Left lung (tissue), 10 donors: ENCODE data around the gene RASGRP2. TPM values are rescaled to one million over a fixed set of nuclear protein-coding genes. Genes with fewer than 3 reads are reported as not detected.

Source experiments
- ATAC-seq: fragments of 200-7000 bp; cut with Tn5 transposase; one replicate; pipeline ENCODE4 v1.9.1; 2020; ENCODE audit warnings: moderate library complexity
- DNase-seq, 4 donors: peaks; one replicate each; pipeline ENCODE4 v3.0.0-alpha.2; 2013 to 2020
- H3K27ac ChIP-seq, 2 donors: fragments of 200-600 bp; sonication (generic) in 1 of 2; one replicate each; pipeline versions ENCODE4 v1.5.0 to v1.8.0; 2020 to 2021
- H3K27me3 ChIP-seq, 2 donors: fragments of 200-600 bp; sonication (generic) in 1 of 2; one replicate each; pipeline versions ENCODE4 v1.5.0 to v1.8.0; 2020 to 2021
- H3K36me3 ChIP-seq, 2 donors: fragments of 200-600 bp; sonication (generic) in 1 of 2; one replicate each; pipeline versions ENCODE4 v1.5.0 to v1.8.0; 2020 to 2021
- H3K4me1 ChIP-seq, 2 donors: fragments of 200-600 bp; one replicate each; pipeline ENCODE4 v1.8.0; 2021
- H3K4me3 ChIP-seq, 2 donors: fragments of 200-600 bp; sonication (generic) in 1 of 2; one replicate each; pipeline versions ENCODE4 v1.5.0 to v1.8.0; 2020 to 2021; ENCODE audit warnings: mild to moderate bottlenecking in 1 of 2
- H3K9me3 ChIP-seq, 2 donors: fragments of 200-600 bp; sonication (generic) in 1 of 2; one replicate each; pipeline versions ENCODE4 v1.5.0 to v1.8.0; 2020 to 2021
- CTCF ChIP-seq, 2 donors: fragments of 200-600 bp; sonication (generic) in 1 of 2; IDR thresholded peaks; one replicate each; pipeline versions ENCODE4 v1.5.0 to v1.8.0; 2021; ENCODE audit warnings: antibody characterized with exemption in 2 of 2
- intact Hi-C, 2 donors: fragments of 100-400 bp; cut with DNase I; formaldehyde crosslinking; loops; one replicate each; pipeline versions ENCODE4 v1.11.2 to v1.14.2; 2022
- polyA plus RNA-seq, 6 donors: library from polyadenylated mRNA; unstranded; fragments of 120-200 nt; gene quantifications; one replicate each; pipeline ENCODE4 v1.2.1, GENCODE V29; 2013; ENCODE audit not compliant: insufficient read length in 6 of 6
- total RNA-seq, 2 donors: library from RNA; stranded (reverse); fragmentation: NEBNext Ultra II Directional; extraction: Animal tissue kit (Norgen Biotek cat#: 25700); gene quantifications; one replicate each; pipeline ENCODE4 v1.2.1, GENCODE V29; 2021
- donor health status: DM: no; HTN: yes; CAD: no.
- donor health status: DM: no; HTN: no; CAD: no.

Gene RASGRP2
- total and polyA plus RNA-seq, 8 donors = 9.0 to 35.3 (median 9.9) TPM

- TF ChIP-seq CTCF (IDR thresholded peaks at IDR 0.05) = no peak
Measured at GRCh38 chr11:64729851-64730382, 14.0 kb downstream of the RASGRP2 start.

GRCh38 chr11:64728757-64729365, 15.1 kb downstream of the RASGRP2 start:
- TF ChIP-seq CTCF (IDR thresholded peaks at IDR 0.05) = no peak
- H3K27me3 ChIP-seq = no peaks in the 10 kb centered on the region
- DNase-seq (no peak), ATAC-seq (no peak)
- H3K27ac ChIP-seq = no peak overlapping the region
- no peaks in the 10 kb centered on the region for H3K9me3 ChIP-seq
- intact Hi-C loops = no loop called here
- H3K36me3 ChIP-seq = peaks cover 0 to 52% of the 10 kb centered on the region in 2 donors
- peaks cover 0 to 1% of the 10 kb centered on the region in 2 donors for H3K4me1 ChIP-seq
- no peak overlapping the region for H3K4me3 ChIP-seq

More at GRCh38 chr11:64729851-64730382, 14.0 kb downstream of the RASGRP2 start:
- Histone ChIP-seq H3K36me3 (peaks cover 0 to 60% of the 10 kb centered on the region in 2 donors), H3K4me3 (no peak overlapping the region), H3K27me3 (no peaks in the 10 kb centered on the region), H3K9me3 (no peaks in the 10 kb centered on the region), H3K4me1 (no peaks in the 10 kb centered on the region), H3K27ac (no peak overlapping the region)
- DNase-seq (peak in 1 of 4 donors; percentile 85), ATAC-seq (peak; percentile 77)
- intact Hi-C loops = no loop called here

GRCh38 chr11:64726867-64727530, 16.9 kb downstream of the RASGRP2 start:
- Histone ChIP-seq H3K4me1 (peaks cover 0 to 8% of the 10 kb centered on the region in 2 donors), H3K36me3 (peaks cover 0 to 40% of the 10 kb centered on the region in 2 donors), H3K27ac (no peak overlapping the region), H3K4me3 (no peak overlapping the region), H3K27me3 (peaks cover under 1 to 17% of the 10 kb centered on the region in 2 donors), H3K9me3 (no peaks in the 10 kb centered on the region)
- intact Hi-C loops = no loop called here
- TF ChIP-seq CTCF (IDR thresholded peaks at IDR 0.05) = no peak
- no peak for DNase-seq
- no peak for ATAC-seq

GRCh38 chr11:64726211-64726641, 17.7 kb downstream of the RASGRP2 start:
- intact Hi-C loops = no loop called here
- Histone ChIP-seq H3K9me3 (no peaks in the 10 kb centered on the region), H3K36me3 (peaks cover 0 to 32% of the 10 kb centered on the region in 2 donors), H3K4me3 (no peak overlapping the region), H3K27me3 (peaks cover 4 to 25% of the 10 kb centered on the region in 2 donors), H3K27ac (no peak overlapping the region), H3K4me1 (peaks cover 0 to 8% of the 10 kb centered on the region in 2 donors)
- DNase-seq (no peak), ATAC-seq (no peak)
- TF ChIP-seq CTCF (IDR thresholded peaks at IDR 0.05) = no peak

- H3K27me3 ChIP-seq = peaks cover 4 to 37% of the 10 kb centered on the region in 2 donors
- no peaks in the 10 kb centered on the region for H3K9me3 ChIP-seq
- no peak for TF ChIP-seq CTCF (IDR thresholded peaks at IDR 0.05)
- H3K4me3 ChIP-seq = no peak overlapping the region
- DNase-seq (no peak), ATAC-seq (no peak)
- H3K27ac ChIP-seq = no peak overlapping the region
- peaks cover 0 to 8% of the 10 kb centered on the region in 2 donors for H3K4me1 ChIP-seq
- intact Hi-C loops = no loop called here
- peaks cover 0 to 26% of the 10 kb centered on the region in 2 donors for H3K36me3 ChIP-seq
Measured at GRCh38 chr11:64724863-64725532, 18.9 kb downstream of the RASGRP2 start.
